Stimulated activated memory B cell treated with anti-CD40 and anti-IgM and Interleukin-4, amounts not matched to agents 10 μg/mL and 1 μg/mL and 100 μg/mL, for 72 hours (primary cell): Measurements from ENCODE around the gene CALY.

Experiments
- ATAC-seq: fragments of 150-1000 bp; cut with Tn5 transposase; 2 replicates; pipeline ENCODE4 v1.10.0; 2021
- H3K27ac Mint-ChIP-seq: one replicate; pipeline ENCODE4 v1.8.0; 2022; ENCODE audit warnings: mild to moderate bottlenecking, mixed read lengths
- H3K27me3 Mint-ChIP-seq: one replicate; pipeline ENCODE4 v1.8.0; 2022; ENCODE audit warnings: mixed read lengths
- H3K36me3 Mint-ChIP-seq: one replicate; pipeline ENCODE4 v1.8.0; 2022; ENCODE audit warnings: mixed read lengths
- H3K4me1 Mint-ChIP-seq: one replicate; pipeline ENCODE4 v1.8.0; 2022; ENCODE audit warnings: mixed read lengths
- H3K4me3 Mint-ChIP-seq: one replicate; pipeline ENCODE4 v1.8.0; 2022; ENCODE audit warnings: mild to moderate bottlenecking, moderate library complexity, mixed read lengths
- H3K9me3 Mint-ChIP-seq: one replicate; pipeline ENCODE4 v1.8.0; 2022; ENCODE audit warnings: mixed read lengths

Gene CALY

GRCh38 chr10:133349160-133349568 lies 12.5 kb upstream of the CALY start:
- Mint-ChIP-seq H3K9me3 (no peaks in the 10 kb centered on the region), H3K27me3 (peaks cover 40% of the 10 kb centered on the region), H3K4me3 (no peak overlapping the region), H3K4me1 (peaks cover 7% of the 10 kb centered on the region), H3K36me3 (no peaks in the 10 kb centered on the region), H3K27ac (no peak overlapping the region)
- ATAC-seq: no peak

- H3K4me3 Mint-ChIP-seq: no peak overlapping the region
- H3K27ac Mint-ChIP-seq: no peak overlapping the region
- peaks cover 53% of the 10 kb centered on the region for H3K27me3 Mint-ChIP-seq
- H3K36me3 Mint-ChIP-seq: no peaks in the 10 kb centered on the region
- no peaks in the 10 kb centered on the region for H3K9me3 Mint-ChIP-seq
- peaks cover under 1% of the 10 kb centered on the region for H3K4me1 Mint-ChIP-seq
- ATAC-seq: no peak
These were observed 11.2 kb upstream of the CALY start for GRCh38 chr10:133347710-133348517.

DNA sequence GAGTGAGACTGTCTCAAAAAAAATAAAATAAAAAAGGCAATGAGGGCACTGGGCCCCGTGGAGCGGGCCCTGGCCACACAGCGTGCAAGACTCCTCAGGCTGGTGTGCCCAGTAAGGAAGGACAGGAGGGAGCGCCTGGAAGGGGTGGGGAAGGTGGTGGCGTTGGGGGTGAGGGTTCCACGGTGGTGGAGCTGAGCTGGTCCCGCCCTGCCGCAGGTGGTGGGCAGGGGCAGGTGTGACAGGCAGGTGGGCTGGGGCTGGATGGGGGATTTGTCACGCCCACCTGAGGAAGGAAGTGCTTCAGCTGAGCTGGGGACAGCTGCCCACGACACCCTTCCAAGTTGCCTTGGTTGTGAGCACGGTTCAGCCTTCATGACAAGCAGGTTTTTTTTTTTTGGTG lies 9.7 kb upstream of the CALY start:
- no peak for ATAC-seq
- Mint-ChIP-seq H3K9me3 (no peaks in the 10 kb centered on the region), H3K4me1 (no peaks in the 10 kb centered on the region), H3K27ac (no peak overlapping the region), H3K4me3 (no peak overlapping the region), H3K36me3 (no peaks in the 10 kb centered on the region), H3K27me3 (peaks cover 62% of the 10 kb centered on the region)

- no peaks in the 10 kb centered on the region for H3K9me3 Mint-ChIP-seq
- ATAC-seq: no peak
- peaks cover 59% of the 10 kb centered on the region for H3K27me3 Mint-ChIP-seq
- H3K27ac Mint-ChIP-seq: no peak overlapping the region
- H3K4me3 Mint-ChIP-seq: no peak overlapping the region
- H3K4me1 Mint-ChIP-seq: no peaks in the 10 kb centered on the region
- H3K36me3 Mint-ChIP-seq: no peaks in the 10 kb centered on the region
These were observed 7.5 kb upstream of the CALY start for GRCh38 chr10:133344236-133344635.

GRCh38 chr10:133343558-133343957 lies 6.9 kb upstream of the CALY start:
- Mint-ChIP-seq H3K4me3 (no peak overlapping the region), H3K27ac (no peak overlapping the region), H3K27me3 (peaks cover 53% of the 10 kb centered on the region), H3K4me1 (no peaks in the 10 kb centered on the region), H3K36me3 (no peaks in the 10 kb centered on the region), H3K9me3 (no peaks in the 10 kb centered on the region)
- ATAC-seq: no peak

- H3K4me3 Mint-ChIP-seq: no peak overlapping the region
- no peaks in the 10 kb centered on the region for H3K36me3 Mint-ChIP-seq
- H3K4me1 Mint-ChIP-seq: no peaks in the 10 kb centered on the region
- no peak overlapping the region for H3K27ac Mint-ChIP-seq
- H3K27me3 Mint-ChIP-seq: peaks cover 52% of the 10 kb centered on the region
- H3K9me3 Mint-ChIP-seq: no peaks in the 10 kb centered on the region
- no peak for ATAC-seq
These were observed 6.2 kb upstream of the CALY start for GRCh38 chr10:133342942-133343341.

DNA sequence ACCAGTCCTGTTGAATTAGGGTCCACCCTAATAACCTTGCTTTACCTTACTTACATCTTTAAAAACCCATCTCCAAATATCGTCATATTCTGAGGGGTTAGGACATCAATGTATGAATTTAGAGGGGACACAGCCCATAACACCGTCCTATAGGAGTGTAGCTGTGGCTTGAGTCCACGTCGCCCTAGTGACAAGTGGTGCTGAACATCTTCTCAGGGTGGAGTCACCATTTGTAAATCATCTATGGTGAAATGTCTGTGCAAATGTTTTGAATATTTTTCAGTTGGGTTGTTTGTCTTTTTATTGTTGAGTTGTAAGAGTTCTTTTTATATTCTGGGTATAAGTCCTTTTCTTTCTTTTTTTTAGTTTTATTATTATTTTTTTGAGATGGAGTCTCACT lies 5.3 kb upstream of the CALY start:
- Mint-ChIP-seq H3K27me3 (peaks cover 52% of the 10 kb centered on the region), H3K4me3 (no peak overlapping the region), H3K27ac (no peak overlapping the region), H3K4me1 (no peaks in the 10 kb centered on the region), H3K36me3 (no peaks in the 10 kb centered on the region), H3K9me3 (no peaks in the 10 kb centered on the region)
- no peak for ATAC-seq

DNA sequence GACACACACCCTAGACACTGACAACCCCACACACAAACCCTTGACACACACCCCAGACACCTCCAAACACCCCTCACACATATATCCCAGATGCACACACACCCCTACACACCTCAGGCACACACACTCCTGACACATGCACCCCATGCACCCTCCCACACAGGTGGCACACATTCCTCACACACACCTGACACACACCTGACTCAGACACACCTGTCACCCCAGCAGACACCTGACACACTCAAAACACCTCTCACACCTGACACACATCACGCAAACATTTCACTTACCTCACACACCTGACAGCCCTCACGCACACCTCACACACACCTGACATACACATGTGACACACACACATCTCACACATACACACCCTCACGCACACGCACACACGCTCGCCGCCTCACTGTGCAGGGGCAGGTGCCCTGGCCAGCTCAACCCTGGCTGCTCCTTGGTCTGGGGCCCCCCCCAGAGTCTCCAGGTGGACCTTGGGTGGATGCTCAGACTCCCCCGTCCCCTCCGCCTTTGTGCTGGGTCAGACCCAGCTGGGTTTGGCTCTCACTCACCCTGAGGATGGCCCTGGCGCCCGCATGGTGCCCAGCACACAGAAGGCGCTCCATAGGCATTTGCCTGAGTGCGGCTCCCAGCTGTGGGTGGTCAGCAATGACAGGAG lies 3.1 kb upstream of the CALY start:
- H3K9me3 Mint-ChIP-seq: no peaks in the 10 kb centered on the region
- H3K27ac Mint-ChIP-seq: no peak overlapping the region
- H3K36me3 Mint-ChIP-seq: no peaks in the 10 kb centered on the region
- H3K4me1 Mint-ChIP-seq: peaks cover under 1% of the 10 kb centered on the region
- H3K4me3 Mint-ChIP-seq: no peak overlapping the region
- ATAC-seq: no peak
- H3K27me3 Mint-ChIP-seq: peaks cover 32% of the 10 kb centered on the region

- H3K27me3 Mint-ChIP-seq: peaks cover 21% of the 10 kb centered on the region
- no peaks in the 10 kb centered on the region for H3K36me3 Mint-ChIP-seq
- peaks cover 2% of the 10 kb centered on the region for H3K9me3 Mint-ChIP-seq
- ATAC-seq: no peak
- H3K4me1 Mint-ChIP-seq: peaks cover 4% of the 10 kb centered on the region
- no peak overlapping the region for H3K4me3 Mint-ChIP-seq
- H3K27ac Mint-ChIP-seq: no peak overlapping the region
These were observed 1.7 kb upstream of the CALY start for GRCh38 chr10:133338080-133339071.

DNA sequence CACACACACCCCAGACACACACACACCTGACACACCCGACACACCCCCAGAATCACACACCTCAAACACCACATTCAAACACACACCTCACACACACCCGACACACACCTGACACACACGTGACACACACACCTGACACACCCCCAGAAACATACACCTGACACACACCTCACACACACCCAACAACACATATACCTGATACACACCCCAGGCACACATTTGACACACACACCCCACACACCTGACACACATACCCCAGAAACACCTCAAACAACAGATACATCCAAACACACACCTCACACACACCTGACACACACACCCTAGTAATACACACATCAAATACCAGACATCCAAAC lies 652 bp upstream of the CALY start:
- H3K27ac Mint-ChIP-seq: no peak overlapping the region
- H3K9me3 Mint-ChIP-seq: peaks cover 2% of the 10 kb centered on the region
- H3K4me1 Mint-ChIP-seq: peaks cover 4% of the 10 kb centered on the region
- no peaks in the 10 kb centered on the region for H3K36me3 Mint-ChIP-seq
- H3K4me3 Mint-ChIP-seq: no peak overlapping the region
- peaks cover 26% of the 10 kb centered on the region for H3K27me3 Mint-ChIP-seq
- ATAC-seq: no peak

DNA sequence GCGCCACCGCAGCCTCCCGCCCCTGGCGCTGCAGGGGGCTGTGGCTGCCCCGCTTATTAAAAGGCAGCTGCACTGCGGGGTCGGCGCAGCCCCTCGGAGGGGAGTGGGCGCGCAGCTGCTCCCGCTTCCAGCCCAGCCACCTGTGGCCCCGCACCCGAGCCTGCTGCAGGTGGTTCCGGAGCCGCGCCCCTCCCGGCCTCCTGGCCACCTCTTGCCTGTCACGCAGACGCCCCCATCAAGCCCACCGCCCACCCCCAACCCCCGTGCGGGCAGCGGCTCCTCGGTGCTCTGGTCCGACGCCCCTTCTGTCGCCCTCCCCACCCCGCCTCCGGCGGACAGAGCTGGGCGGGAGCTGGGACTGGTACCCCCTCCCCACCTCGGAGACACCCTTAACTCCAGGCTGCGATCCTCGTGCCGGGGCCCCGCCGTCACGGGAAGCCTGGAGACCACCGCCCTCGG lies 549 bp downstream of the CALY start:
- Mint-ChIP-seq H3K27ac (no peak overlapping the region), H3K4me1 (peaks cover 4% of the 10 kb centered on the region), H3K36me3 (no peaks in the 10 kb centered on the region), H3K9me3 (peaks cover 2% of the 10 kb centered on the region), H3K27me3 (peaks cover 24% of the 10 kb centered on the region), H3K4me3 (peak overlapping the region; percentile 8)
- peak; percentile 22 for ATAC-seq

DNA sequence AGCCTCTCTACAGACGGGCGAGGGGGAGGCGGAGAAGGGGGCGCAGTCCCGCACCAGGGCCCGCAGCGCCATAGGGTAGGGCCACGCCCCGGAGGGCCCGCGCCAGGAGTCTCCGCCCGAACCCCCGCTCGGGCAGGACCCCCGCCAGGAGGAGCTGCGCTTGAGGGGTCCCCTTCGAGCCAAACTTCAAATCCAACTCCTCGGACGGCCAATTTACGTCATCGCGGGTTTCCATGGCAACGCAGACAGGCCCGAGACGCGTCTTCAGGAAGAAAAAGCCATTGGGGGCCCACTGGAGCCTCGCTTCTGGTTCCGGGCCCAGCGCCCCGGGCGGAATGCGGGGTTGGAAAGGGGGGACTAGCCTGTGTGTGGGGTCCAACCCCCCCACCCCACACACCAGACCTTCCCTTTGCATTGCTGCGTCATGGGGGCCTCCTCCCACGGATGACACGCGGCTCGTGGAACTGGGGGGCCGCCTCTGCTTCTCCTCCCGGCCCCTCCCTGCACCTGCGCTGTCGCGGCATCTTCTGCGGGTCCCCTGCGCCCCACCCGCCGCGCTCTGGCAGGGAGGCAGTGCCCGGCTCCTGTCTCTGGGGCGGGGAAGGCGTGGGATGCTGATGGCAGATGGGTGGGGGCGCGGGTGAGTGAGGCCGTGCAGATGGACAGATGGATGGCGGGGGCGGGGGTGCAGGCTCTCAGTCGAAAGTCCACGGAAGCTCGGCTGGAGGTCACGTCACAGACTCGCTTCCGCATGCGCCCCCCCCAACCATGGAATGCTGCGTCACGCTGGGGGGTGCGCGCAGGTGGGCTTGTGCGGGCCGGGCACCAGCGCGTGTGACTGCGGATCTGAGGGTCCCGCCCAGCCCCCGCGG lies 1.2 kb downstream of the CALY start:
- H3K36me3 Mint-ChIP-seq: no peaks in the 10 kb centered on the region
- peak; percentile 70 for ATAC-seq
- peaks cover 29% of the 10 kb centered on the region for H3K27me3 Mint-ChIP-seq
- peaks cover 2% of the 10 kb centered on the region for H3K9me3 Mint-ChIP-seq
- H3K4me3 Mint-ChIP-seq: peak overlapping the region; percentile 60
- H3K27ac Mint-ChIP-seq: no peak overlapping the region
- H3K4me1 Mint-ChIP-seq: peaks cover 4% of the 10 kb centered on the region

DNA sequence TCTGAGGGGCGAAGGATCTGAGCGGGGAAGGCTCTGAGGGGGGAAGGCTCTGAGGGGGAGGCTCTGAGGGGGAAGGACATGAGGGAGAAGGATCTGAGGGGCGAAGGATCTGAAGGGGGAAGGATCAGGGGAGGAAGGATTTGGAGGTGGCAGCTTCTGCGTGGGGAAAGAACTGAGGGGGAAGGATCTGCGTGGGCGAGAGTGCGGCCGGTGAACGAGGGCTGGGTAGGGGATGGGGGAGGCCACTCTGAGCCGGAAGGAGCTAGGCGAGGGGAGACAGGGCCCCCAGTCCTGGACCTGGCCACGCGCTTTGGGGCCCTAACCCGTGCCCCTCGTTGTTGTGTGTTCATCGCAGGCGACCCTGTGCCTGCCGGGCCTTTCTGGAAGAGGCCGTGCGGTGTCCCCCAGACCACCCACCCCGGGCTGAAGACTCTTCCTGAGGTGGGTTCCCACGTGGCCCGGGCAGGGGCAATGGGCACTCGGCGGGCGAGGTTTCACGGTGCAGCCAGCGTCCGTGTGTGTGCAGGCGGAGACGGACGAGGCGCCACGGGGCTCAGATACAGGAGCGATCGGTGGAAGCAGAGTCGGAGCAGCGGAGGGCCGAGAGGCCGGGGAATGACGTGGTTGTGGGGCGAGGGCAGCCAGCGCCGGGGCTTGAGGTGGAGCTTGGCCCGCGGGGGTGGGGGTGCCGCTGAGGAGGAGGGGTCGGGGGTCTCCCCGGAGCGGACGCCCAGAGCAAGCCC lies 2.0 kb downstream of the CALY start:
- H3K4me3 Mint-ChIP-seq: peak overlapping the region; percentile 79
- peaks cover 2% of the 10 kb centered on the region for H3K9me3 Mint-ChIP-seq

More for the DNA sequence above, 2.0 kb downstream of the CALY start:
- ATAC-seq: no peak
- Mint-ChIP-seq H3K36me3 (no peaks in the 10 kb centered on the region), H3K4me1 (peaks cover 9% of the 10 kb centered on the region), H3K27ac (peak overlapping the region; percentile 10), H3K27me3 (peaks cover 37% of the 10 kb centered on the region)
